Measurements from ENCODE around the gene APAF1.

The APAF1 gene

DNA sequence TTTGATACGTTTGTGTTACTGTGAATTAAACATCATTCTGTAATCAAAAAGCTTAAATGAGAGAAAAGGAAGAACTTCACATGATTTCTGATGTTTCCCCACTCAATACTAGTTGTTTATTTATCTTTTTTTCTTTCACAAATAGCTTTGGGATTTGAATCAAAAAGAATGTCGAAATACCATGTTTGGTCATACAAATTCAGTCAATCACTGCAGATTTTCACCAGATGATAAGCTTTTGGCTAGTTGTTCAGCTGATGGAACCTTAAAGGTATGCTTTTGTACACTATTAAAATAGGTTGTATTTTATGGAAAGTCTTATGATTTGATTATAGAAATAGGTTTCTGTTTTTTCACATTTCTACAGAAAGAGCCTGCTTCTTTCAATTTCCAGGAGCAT lies 41.5 kb downstream of the APAF1 start:
- no peak for TF ChIP-seq CTCF (IDR thresholded peaks at IDR 0.05; ENCODE audit: low read depth, low read length, missing control alignments)
- DNase-seq (ENCODE audit: extremely low read depth, low read depth), result no peak

GRCh38 chr12:98691351-98691750 lies 46.3 kb downstream of the APAF1 start:
- no peak overlapping the region for H3K4me3 ChIP-seq (replicated peaks; ENCODE audit: low read depth, low read length)
- no peak for DNase-seq (ENCODE audit: extremely low read depth, low read depth)
- TF ChIP-seq CTCF (IDR thresholded peaks at IDR 0.05; ENCODE audit: low read depth, low read length, missing control alignments), result no peak

More for the DNA sequence above, 41.5 kb downstream of the APAF1 start:
- no peak overlapping the region for H3K4me3 ChIP-seq (replicated peaks; ENCODE audit: low read depth, low read length)

GRCh38 chr12:98696036-98696646 lies 51.1 kb downstream of the APAF1 start:
- no peak for TF ChIP-seq CTCF (IDR thresholded peaks at IDR 0.05; ENCODE audit: low read depth, low read length, missing control alignments)
- no peak for DNase-seq (ENCODE audit: extremely low read depth, low read depth)
- no peak overlapping the region for H3K4me3 ChIP-seq (replicated peaks; ENCODE audit: low read depth, low read length)

DNA sequence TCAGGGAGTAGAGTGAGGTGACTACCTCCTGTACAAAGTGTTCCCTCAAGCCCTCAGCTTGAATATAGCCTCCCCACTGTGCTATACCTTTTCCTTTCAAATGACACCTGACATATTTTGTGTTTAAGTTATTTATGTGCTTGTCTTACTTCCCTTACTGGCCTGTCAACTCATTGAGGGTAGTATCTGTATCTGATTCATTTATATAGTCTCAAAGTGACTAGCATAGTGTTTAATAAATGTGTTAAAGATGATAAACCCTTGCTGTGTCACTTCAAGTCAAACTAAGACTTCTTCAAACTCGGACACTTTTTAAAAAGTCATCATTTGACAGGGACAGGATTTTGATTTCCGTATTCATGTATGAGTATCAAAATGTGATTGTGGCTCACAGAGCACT lies 52.1 kb downstream of the APAF1 start:
- H3K4me3 ChIP-seq (replicated peaks; ENCODE audit: low read depth, low read length), result no peak overlapping the region
- no peak for DNase-seq (ENCODE audit: extremely low read depth, low read depth)
- no peak for TF ChIP-seq CTCF (IDR thresholded peaks at IDR 0.05; ENCODE audit: low read depth, low read length, missing control alignments)

DNA sequence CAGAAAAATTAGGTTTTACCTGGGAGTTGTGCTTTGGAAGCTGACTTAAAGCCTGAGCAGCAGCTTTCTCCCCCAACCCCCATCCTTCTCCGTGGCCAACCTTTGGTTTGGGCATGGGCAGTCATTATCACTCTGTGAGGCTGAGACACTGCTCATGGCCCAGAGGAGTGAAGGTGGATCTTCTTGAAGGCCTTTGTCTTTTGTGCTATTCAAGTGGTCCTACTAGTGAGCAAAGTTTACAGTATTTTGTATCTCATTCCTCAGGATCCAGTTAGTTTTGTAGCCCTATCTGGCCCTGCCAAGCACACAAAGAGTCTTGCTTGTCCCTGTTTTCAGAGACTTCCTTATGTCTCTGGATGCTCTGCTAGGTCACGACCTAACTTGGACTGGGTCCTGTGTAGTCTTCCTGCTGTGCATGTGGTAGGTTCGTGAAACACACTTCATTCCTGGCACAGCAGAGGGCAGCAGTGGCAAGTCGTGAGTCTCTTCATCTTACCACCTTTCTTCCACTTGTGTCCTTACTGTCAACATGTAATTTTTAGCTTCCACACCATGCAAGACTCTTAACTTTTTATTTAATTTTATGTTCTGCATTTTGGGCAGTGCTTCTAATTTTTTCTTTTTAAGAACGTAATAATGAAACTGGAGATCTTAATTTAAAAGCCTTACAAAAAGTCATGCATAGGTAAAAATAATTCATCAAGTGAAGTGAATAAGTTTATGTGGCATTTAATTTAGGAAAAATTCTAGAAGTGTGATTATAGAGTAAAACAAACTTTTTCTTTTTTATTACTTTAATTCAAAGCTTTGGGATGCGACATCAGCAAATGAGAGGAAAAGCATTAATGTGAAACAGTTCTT lies 53.7 kb downstream of the APAF1 start:
- peak; percentile 46 for DNase-seq (ENCODE audit: extremely low read depth, low read depth)
- TF ChIP-seq CTCF (IDR thresholded peaks at IDR 0.05; ENCODE audit: low read depth, low read length, missing control alignments), result peak; percentile 75
- no peak overlapping the region for H3K4me3 ChIP-seq (replicated peaks; ENCODE audit: low read depth, low read length)

GRCh38 chr12:98699586-98699985 lies 54.5 kb downstream of the APAF1 start:
- no peak for DNase-seq (ENCODE audit: extremely low read depth, low read depth)
- no peak for TF ChIP-seq CTCF (IDR thresholded peaks at IDR 0.05; ENCODE audit: low read depth, low read length, missing control alignments)
- H3K4me3 ChIP-seq (replicated peaks; ENCODE audit: low read depth, low read length), result no peak overlapping the region

All from HFF-Myc (cell line).